HG02970 (cell line): Measurements from ENCODE around the gene PARVB.
"Not testable (repeated sequence)": the region's sequence is repeated elsewhere in the genome, so short reads cannot be mapped to it uniquely, and the experiment has no call there.

Experiments
- ATAC-seq: cut with Tn5 transposase; IDR thresholded peaks from one replicate; pipeline ENCODE4 v1.9.1; 2021; ENCODE audit warnings: mild to moderate bottlenecking, moderate library complexity, moderate number of reproducible peaks; ENCODE audit not compliant: unreplicated experiment, low FRiP score

The PARVB gene

DNA sequence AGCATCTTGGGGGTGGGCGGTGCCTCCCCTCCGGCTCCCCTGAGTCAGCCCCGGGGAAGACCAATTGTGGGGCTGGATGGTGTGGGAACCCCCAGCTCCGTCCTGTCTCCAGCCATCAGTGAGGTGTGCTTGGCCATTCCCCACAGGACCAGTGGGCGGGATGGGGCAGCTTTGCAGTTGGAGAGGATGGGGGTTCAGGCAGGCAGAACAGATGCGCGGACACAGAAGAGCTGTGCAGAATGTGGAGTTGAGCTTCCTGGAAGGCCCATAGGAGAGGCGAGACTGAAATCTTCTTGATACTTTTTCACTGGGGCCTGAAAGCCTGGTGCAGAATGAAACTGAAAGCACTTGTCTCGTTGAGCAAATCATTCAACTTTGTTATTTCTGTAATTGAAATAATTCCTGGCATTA is 23.8 kb downstream of the PARVB start:
- no peak for ATAC-seq

DNA sequence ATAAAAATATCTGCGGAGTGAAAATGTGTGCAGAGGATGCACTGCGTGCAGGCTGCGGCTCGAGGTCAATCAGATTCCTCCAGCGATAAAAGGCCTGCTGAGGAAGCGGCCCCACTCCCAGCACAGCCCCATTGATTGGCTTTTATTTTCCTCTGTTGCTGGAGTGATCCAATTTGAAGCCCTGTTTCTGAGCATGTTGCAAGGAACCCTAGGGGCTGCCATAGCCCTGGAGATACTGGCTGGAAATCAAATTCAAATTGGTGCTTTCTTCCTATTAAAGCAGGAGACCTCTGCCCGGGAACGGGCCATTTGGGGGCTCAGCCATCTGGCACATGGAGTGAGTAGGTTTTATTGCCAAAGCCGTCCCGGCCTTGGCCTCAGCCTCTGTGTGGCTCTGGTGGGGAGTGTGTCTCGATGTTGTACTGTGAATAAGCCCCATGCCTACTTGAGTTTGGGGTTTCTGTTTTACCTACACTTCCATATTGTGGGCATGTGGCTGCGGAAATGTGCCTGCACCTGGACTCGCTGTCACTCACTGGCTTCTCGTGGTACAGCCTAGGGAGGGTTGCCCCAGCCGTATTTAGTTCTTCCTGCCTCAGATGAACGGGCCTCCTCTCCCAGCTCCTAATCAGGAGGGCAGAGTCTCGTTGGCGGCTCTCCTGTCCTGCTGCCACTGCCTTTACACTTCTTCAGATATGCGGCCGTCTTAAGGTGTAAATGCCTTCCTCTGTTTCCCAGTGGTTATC is 25.6 kb downstream of the PARVB start:
- ATAC-seq: no peak

DNA sequence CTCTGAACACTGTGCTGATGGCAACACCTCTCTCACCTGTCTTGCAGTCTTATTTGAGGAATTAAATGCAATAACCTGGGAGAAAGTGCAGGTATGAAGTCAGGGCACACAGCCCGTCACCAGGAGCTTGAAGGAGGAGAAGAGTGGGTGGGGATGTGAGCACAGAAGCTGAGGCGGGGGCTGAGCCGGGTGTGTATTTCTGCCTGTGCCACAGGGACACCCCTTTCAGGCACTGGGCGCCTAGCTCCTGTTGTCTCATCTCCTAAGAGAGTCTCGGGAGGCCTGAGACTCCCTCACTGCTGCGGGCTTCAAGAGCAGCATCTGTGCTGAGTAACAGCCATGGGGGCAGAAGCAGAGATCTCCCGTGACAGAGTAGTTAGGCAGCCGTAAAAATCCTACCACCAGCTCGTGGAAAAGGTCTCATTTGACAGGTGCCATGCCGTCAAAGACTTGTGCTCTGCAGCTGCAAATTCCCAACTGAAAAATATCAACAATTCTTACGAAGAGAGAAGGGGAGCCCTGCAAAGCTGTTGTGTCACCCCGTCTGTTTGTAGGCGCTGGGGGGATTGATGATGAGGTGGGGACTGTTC is 26.8 kb downstream of the PARVB start:
- no peak for ATAC-seq

DNA sequence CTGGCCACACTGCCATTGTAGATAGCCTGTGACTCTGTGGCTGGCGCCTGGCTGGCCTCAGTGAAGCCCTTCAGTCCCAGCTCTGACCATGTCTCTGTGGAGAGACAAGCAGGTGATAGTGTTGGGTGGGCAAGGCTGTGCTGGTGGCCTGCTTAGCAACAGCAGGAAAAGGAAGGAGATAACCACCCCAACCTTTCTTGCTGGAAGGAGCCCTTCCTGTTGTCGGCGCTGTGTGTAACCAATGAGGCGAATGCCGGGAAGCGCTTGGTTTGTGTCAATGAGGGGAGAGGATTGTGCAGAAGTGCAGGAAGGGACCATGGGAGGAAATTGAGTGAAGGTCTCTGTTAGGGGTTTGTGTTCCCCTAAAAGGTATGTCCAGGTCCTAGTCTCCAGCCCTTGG is 27.3 kb downstream of the PARVB start:
- ATAC-seq: no peak

DNA sequence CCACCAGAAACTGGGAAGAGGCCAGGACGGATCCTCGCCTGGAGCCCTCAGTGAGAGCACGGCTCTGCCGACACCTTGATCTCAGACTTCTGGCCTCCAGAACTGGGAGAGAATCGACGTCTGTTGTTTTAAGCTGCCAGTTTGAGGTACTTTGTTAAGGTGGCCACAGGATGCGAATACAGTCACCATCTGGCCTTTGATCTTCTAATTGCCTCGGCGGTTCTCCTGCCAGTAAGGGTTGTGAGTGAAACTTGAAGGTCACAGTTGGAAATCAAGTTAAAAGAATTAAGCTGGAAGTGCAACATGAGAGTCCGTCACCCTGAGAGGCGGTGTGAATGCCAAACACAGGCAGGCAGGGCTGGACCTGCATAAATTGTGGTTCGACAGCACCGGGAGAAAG is 27.9 kb downstream of the PARVB start:
- no peak for ATAC-seq

DNA sequence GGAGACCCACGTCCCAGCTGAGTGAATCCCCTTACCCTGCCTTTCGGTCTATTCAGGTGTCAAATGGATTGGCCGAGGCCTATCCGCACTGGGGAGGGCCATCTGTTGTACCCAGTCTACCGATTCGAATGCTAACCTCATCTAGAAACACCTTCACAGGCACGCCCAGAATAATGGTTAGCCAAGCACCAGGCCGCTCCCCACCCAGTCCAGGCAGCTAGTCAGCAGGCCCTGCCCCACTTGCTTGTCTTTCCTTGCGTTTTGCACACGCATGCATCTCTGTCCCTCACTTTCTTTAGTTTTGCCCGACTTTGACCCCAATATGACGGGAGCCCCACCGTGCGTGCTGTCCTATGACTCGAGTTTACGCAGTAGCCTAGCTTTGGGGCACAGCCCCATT is 31.7 kb downstream of the PARVB start:
- no peak for ATAC-seq

DNA sequence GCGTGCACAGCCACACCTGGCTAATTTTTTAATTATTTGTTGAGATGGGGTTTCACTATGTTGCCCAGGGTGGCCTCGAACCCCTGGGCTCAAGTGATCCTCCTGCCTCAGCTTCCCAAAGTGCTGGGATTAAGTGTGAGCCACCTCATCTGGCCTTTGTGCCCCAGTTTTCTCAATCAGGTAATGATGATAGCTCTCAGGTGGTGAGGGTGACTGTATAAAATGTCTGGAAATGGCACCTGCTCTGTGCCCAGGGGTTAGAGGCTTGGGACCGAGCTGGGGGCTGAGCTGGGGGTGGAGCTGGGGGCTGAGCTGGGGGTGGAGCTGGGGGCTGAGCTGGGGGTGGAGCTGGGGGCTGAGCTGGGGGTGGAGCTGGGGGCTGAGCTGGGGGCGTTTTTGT is 32.5 kb downstream of the PARVB start:
- ATAC-seq: not testable (repeated sequence)

DNA sequence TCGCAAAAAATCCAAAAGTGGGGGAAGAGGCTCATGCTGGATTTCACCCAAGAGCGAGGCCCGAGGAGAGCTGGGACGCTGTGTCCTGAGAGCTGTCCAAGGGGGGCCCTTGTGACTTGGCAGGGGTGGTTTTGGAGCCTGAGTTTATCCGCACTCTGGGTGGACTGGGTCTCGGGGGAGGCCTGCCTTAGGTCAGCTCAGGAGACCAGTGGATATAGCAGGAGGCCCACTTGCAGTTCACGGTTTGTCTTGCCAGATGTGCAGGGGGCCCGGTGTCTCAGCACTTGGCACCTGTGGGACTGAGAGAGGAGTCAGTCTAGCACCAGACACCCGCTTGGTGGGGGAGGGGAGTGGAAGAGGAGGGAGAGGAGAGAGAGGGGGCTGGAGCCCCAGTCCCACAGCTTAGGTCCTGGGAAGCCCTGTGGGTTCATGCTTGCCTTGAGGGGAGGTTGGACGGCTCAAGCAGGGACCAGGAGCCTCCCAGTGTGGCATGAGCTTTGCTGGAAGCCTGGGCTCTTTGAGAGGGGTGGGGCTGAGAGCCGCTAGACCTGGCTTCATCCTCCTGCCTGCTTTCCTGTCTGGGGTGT is 33.4 kb downstream of the PARVB start:
- no peak for ATAC-seq

DNA sequence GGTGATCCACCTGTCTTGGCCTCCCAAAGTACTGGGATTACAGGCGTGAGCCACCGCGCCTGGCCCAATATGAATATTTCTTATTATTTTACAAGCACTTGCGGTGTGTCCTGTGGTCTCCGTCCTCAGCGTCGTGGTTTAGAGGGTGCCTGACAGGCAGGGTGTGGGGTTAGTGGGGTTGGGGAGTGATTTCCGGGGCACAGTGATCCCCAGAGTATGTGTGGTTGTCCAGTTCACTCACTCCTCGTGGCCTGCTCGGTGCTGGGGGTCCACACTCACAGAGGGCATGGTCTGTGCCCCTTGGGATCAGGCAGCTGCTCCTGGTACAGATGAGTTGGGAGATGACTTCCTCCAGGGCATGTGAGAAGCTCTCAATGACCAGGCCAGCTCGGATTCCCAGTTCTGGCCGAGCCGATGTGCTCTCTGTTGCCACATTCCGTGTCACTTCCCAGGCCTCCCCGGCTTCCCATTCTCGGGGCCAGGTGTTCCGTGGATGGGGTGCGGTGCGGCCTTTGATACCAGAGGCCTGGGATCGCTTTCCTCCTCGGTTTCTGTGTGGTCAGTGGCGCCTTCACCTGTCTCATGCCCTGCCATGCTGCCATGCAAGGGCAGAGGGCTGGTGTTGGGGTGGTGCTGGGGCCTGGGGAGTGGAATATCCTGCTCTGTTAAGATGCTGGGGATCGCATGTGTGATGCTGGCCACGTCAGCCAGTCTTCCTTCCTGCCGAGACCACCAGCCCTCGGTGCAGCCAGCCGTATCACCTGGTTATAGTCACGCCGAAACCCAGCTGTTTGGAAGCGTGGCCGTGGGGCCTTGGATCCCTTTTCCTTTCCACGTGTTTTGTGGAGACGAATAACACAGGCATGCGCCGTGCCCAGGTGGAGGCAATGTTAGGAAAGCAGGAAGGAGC is 39.6 kb downstream of the PARVB start:
- ATAC-seq: no peak

DNA sequence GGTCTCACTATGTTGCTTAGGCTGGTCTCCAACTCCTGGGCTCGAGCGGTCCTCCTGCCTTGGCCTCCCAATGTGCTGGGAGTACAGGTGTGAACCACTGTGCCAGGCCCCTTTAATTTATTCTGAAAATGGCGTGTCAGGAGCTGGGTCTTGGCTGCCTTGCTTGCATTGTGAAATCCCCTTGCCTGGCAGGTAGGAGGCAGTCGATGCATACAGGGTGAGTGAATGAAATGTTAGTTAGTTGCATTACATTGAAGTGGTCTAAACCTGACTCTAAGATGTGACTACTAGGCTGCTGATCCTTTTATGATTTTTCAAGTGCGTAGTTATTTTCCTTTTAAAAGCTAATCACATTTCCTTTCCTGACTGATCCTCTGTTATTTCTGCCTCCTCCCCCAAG is 42.9 kb downstream of the PARVB start:
- ATAC-seq: no peak

DNA sequence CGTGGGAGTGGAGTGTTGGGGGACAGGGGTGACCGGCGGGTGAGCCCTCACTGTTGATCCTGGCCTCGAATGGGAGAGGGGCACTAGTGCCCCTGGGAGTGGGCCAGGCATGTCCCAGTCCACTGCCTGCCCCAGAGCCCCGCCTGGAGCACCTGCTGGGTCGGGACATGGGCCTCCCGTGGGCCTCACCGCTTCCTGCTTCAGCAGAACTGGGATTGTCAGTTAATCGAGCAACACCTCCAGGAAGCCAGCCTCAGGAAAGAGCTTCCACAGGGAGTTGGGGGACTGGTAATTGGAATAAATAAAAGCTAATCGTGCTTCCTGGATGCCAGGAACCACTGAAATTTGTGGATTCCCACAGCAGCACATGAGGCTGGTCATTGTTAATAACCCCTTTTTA is 43.8 kb downstream of the PARVB start:
- no peak for ATAC-seq

DNA sequence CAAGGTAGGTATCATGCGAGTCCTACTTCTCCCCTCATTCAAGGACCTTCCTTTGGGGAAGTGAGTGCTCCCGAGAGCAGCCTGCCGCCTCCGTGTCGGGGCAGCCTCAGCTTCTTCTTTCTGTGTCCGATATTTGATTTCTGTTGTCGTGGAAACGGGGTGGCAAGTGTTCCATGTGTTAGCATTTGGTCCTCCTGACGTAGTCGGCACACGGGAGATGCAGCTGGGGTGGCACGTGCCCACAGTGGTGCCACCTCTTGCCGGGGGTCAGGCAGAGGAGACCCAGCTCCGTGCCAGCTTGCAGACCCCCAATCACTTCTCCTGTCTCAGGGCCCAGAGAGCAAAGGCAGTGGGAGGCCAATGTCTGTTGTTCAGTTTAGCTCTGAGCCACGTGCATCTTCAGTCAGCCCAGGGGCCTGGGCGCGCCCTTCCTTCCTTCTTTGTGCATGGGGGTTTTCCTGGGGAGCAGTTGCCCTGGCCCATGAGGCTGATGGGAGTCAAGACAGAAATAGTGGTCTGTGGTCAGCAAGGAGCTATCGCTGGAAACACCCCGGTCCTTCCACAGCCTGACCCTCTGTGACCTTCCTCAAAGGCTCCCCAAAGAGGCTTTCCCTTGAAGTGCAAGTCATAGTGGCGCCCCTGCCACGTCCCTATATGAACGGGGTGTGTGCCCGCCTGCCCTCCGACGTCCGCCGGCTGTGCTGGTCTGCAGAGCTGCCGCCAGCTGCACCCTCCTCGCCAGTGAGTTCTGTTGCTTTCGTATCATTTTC is 44.5 kb downstream of the PARVB start:
- no peak for ATAC-seq

DNA sequence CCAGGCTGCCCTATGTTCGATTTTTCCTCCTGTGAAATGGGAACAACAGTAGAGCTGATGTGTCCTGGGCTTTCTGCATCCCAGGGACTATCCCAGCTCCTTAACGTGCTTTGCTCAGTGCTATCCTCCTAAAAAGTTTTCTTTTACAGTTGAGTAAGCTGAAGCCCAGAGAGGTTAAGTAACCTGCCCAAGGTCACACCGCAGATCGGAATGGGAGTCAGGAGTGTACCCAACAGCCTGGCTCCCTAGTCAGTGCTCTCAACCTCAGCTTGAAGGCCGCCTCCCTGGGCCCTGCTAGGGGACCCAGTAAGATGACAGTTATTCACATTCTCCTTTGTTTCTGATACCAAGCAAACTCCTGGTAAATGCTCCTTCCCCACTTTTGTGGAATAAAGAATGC is 45.9 kb downstream of the PARVB start:
- ATAC-seq: no peak

DNA sequence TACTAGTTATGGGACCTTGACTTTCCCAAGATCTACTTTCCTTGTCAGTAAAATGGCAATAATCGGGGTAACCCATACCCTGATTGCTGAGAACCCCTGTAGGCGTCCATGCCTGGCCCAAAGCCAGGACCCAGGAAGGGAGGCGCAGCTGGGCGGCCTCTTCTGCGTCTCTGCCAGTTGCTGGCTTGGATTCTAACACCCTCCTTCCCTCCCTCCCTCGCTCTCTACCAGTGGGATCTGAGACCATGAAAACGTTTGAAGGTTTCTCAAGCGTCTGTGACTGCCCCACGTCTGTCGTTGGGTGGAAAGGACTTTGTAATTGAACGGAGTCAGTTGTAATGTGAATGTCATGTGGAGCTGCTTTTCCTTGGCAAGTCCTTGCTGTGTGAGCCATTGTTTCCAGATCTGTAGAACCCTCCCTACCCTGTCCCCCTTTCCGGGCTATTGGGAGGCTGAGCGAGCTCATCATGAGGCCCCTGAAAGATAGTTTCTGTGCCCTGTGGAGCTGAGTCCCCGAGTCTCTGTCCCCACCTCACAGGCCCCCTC is 47.8 kb downstream of the PARVB start:
- ATAC-seq: no peak

DNA sequence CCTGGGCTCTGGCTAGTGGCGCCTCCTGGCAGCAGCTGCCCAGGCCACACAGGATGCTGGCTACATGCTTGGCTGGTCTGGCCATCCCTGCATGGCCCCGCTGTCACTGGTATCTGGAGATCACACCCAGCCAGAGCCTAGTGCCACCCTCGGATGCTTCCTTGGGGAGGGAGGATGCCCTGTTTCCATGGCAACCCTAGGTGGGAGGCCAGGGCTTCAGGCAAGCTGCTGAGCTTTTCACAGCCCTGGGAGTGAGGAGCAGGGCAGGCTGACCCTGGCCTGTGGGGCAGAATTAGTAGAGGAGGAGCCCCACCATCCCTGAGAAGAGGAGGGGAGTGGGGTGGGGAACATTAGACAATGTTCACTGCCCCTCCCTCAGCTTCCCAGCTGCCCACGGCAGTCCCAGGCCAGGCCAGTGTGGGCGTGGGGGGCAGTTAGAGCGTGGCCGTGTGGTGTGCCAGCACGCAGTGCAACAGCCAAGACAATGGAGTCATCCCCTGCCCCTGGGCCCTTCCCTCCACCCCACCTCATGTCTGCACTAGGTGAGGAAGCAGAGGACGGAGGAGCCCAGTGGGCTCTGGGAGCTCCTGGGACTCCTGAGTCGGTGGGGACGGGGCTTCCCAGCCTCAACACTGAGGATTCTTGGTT is 50.4 kb downstream of the PARVB start:
- no peak for ATAC-seq

DNA sequence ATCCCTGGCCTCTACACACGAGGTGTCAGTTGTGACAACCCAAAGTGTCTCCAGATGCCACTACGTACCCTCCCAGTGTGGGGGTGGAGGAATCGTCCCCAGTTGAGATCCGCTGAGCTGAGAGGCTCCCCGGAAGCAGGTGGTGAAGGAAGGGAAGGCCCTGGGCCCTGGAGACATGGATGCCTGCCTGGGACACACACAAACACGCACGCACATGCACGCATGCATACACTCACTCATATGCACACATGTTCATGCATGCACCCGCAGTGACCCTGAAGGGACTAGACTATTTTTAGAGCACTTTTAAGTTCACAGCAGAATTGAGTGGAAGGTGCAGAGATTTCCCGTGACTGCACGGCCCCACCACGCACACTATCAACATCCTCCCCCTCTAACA is 50.9 kb downstream of the PARVB start:
- ATAC-seq: no peak

DNA sequence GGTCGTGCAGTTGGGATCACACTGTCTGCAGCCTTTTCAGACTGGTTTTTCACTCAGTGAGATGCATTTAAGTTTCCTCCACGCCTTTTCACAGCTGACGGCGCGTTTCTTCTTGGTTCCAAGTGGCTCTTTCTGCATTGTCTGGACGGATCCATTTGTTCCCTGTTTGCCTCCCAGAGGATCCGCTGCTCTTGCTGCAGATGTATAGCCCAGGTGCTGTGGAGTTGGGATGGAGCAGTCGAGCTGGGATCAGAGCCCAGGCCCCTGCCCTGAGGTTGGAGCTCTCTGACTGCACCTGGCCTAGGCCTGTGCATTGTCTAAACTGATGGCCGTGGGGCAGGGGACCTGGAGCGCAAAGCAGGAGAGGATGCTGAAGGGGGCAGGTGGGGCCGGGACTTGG is 51.6 kb downstream of the PARVB start:
- no peak for ATAC-seq

DNA sequence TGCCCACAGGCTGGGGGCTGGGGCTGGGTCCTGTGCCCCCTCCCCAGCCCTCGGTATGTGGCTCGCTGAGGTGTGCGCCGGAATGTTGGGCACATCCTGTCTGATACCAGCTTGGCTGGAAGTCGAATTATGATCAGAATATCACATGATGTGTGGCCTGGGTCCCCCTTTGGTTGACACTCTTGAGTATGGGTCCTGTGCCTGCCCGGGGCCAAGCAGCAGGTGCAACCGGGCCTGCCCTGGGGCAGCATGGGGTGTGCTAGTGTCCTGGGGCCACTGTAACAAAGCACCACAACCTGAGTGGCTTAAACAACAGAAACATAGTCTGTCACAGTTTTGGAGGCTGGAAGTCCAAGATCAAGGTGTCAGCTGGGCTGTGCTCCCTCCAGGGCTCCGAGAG is 52.7 kb downstream of the PARVB start:
- no peak for ATAC-seq
